GM20000 (cell line): ENCODE data around the gene PLEKHD1.

Experiments used
- DNase-seq: peaks from one replicate; pipeline ENCODE4 v3.0.0; 2012; ENCODE audit warnings: low spot score
- CTCF ChIP-seq: IDR thresholded peaks from 2 replicates; pipeline ENCODE4 v1.5.1; 2012; ENCODE audit warnings: mild to moderate bottlenecking, control low read depth; ENCODE audit errors: extremely low read depth, missing control alignments

The PLEKHD1 gene

GRCh38 chr14:69530095-69530494 lies 45.6 kb downstream of the PLEKHD1 start:
- TF ChIP-seq CTCF: no peak
- DNase-seq: no peak

GRCh38 chr14:69531135-69531534 lies 46.6 kb downstream of the PLEKHD1 start:
- TF ChIP-seq CTCF: no peak
- DNase-seq: no peak

- DNase-seq: no peak
- TF ChIP-seq CTCF: no peak
Observed at GRCh38 chr14:69532561-69533340, 48.2 kb downstream of the PLEKHD1 start.

- no peak for DNase-seq
- TF ChIP-seq CTCF: no peak
Observed at GRCh38 chr14:69535230-69535848, 50.8 kb downstream of the PLEKHD1 start.

GRCh38 chr14:69536971-69537370 lies 52.4 kb downstream of the PLEKHD1 start:
- DNase-seq: no peak
- TF ChIP-seq CTCF: no peak

GRCh38 chr14:69537900-69538299 lies 53.4 kb downstream of the PLEKHD1 start:
- TF ChIP-seq CTCF: no peak
- DNase-seq: no peak

- TF ChIP-seq CTCF: no peak
- DNase-seq: no peak
Observed at GRCh38 chr14:69538766-69539165, 54.2 kb downstream of the PLEKHD1 start.
